SK-N-SH (cell line): ENCODE data around the gene CDC45. TPM values are rescaled to one million over a fixed set of nuclear protein-coding genes. Genes with fewer than 3 reads are reported as not detected.

Experiments used
- CTCF ChIA-PET: fragments of 300-600, 350-600 bp; formaldehyde crosslinking; extraction: SDS; loops from one replicate; lab custom pipeline; 2021; lab: Yijun Ruan, JAX
- POLR2A ChIA-PET: fragments of 350-600 bp; sonication (Branson Sonifier 250); formaldehyde crosslinking; extraction: SDS; loops from one replicate; lab custom pipeline; 2020; ENCODE audit warnings: antibody characterized with exemption, inconsistent platforms; lab: Yijun Ruan, JAX
- DNase-seq: peaks from one replicate; pipeline ENCODE4 v3.0.0; 2012
- H2AFZ ChIP-seq: fragments of 200-600 bp; sonication (generic); 2 replicates; pipeline ENCODE4 v1.8.1; 2016; ENCODE audit warnings: antibody characterized with exemption, mild to moderate bottlenecking, low read depth
- H3F3A ChIP-seq: fragments of 200-600 bp; sonication (generic); replicated peaks from 2 replicates; pipeline ENCODE3; 2016; ENCODE audit warnings: antibody characterized with exemption, mild to moderate bottlenecking; ENCODE audit not compliant: insufficient read depth
- H3K27ac ChIP-seq, 2 experiments: fragments of 200-500 bp in 1 of 2; fragments of 200-600 bp in 1 of 2; sonication (Bioruptor generic) in 1 of 2; sonication (generic), shearing (Covaris generic) in 1 of 2; 2 replicates each; pipeline versions ENCODE4 v1.5.1 to v1.6.1; 2014 to 2016; ENCODE audit warnings: low read depth in 2 of 2, inconsistent platforms in 1 of 2, low read length in 1 of 2, mild to moderate bottlenecking in 1 of 2, mixed read lengths in 1 of 2
- H3K27me3 ChIP-seq: fragments of 200-600 bp; sonication (generic), shearing (Covaris generic); 2 replicates; pipeline ENCODE4 v1.6.1; 2016; ENCODE audit warnings: mixed run types; ENCODE audit not compliant: insufficient read depth
- H3K36me3 ChIP-seq, 2 experiments: fragments of 200-500 bp in 1 of 2; fragments of 200-600 bp in 1 of 2; sonication (Bioruptor generic) in 1 of 2; sonication (generic) in 1 of 2; replicated peaks in 1 of 2; 2 replicates each; pipeline versions ENCODE3 to v1.5.1; 2014 to 2016; ENCODE audit warnings: low read length in 1 of 2, mild to moderate bottlenecking in 1 of 2; ENCODE audit not compliant: insufficient read depth in 2 of 2, control insufficient read depth in 1 of 2
- H3K4me1 ChIP-seq, 2 experiments: fragments of 200-500 bp in 1 of 2; fragments of 200-600 bp in 1 of 2; sonication (Bioruptor generic) in 1 of 2; sonication (generic), shearing (Covaris generic) in 1 of 2; 2 replicates each; pipeline versions ENCODE4 v1.5.1 to v1.6.1; 2014 to 2016; ENCODE audit warnings: low read depth in 1 of 2, low read length in 1 of 2, mixed run types in 1 of 2; ENCODE audit not compliant: insufficient read depth in 2 of 2, control insufficient read depth in 1 of 2
- H3K4me2 ChIP-seq: fragments of 200-600 bp; sonication (generic), shearing (Covaris generic); 2 replicates; pipeline ENCODE4 v1.6.1; 2017; ENCODE audit warnings: mixed run types
- H3K4me3 ChIP-seq, 2 experiments: fragments of 200-500 bp in 1 of 2; fragments of 200-600 bp in 1 of 2; sonication (Bioruptor generic) in 1 of 2; sonication (generic), shearing (Covaris generic) in 1 of 2; 2 replicates each; pipeline versions ENCODE4 v1.5.1 to v1.8.1; 2014 to 2016; ENCODE audit warnings: low read depth in 2 of 2, inconsistent platforms in 1 of 2, low read length in 1 of 2, mild to moderate bottlenecking in 1 of 2, mixed read lengths in 1 of 2, moderate library complexity in 1 of 2
- H3K79me2 ChIP-seq: fragments of 200-600 bp; sonication (generic); 2 replicates; pipeline ENCODE4 v1.8.1; 2017; ENCODE audit warnings: mild to moderate bottlenecking; ENCODE audit not compliant: insufficient read depth
- H3K9ac ChIP-seq: fragments of 200-600 bp; sonication (generic); 2 replicates; pipeline ENCODE4 v1.6.1; 2017; ENCODE audit warnings: mixed run types
- H3K9me2 ChIP-seq: fragments of 200-600 bp; sonication (generic); 2 replicates; pipeline ENCODE4 v1.6.1; 2017; ENCODE audit warnings: mixed run types
- H3K9me3 ChIP-seq: fragments of 200-600 bp; sonication (generic); 2 replicates; pipeline ENCODE4 v1.6.1; 2017; ENCODE audit warnings: mixed run types, mild to moderate bottlenecking, moderate library complexity
- H4K20me1 ChIP-seq: fragments of 200-600 bp; sonication (generic); 2 replicates; pipeline ENCODE4 v1.6.1; 2017; ENCODE audit warnings: mild to moderate bottlenecking, mixed run types; ENCODE audit not compliant: insufficient read depth
- EZH2phosphoT487 ChIP-seq: fragments of 200-600 bp; sonication (generic); IDR thresholded peaks from 2 replicates; pipeline ENCODE4 v1.6.1; 2017; ENCODE audit warnings: low read depth, mixed run types, mild to moderate bottlenecking, antibody characterized with exemption, moderate library complexity, borderline replicate concordance
- FOSL2 ChIP-seq: IDR thresholded peaks from 2 replicates; pipeline ENCODE4 v1.4.0; 2012; ENCODE audit warnings: low read depth, mild to moderate bottlenecking, moderate library complexity, borderline replicate concordance
- MXI1 ChIP-seq: IDR thresholded peaks from 2 replicates; pipeline ENCODE4 v1.6.1; 2012; ENCODE audit warnings: mild to moderate bottlenecking, low read depth, low read length, improper control_type of control experiment
- NFIC ChIP-seq: IDR thresholded peaks from 2 replicates; pipeline ENCODE4 v1.4.0; 2012; ENCODE audit warnings: borderline replicate concordance
- RFX5 ChIP-seq: IDR thresholded peaks from 2 replicates; pipeline ENCODE4 v1.6.1; 2012; ENCODE audit warnings: mild to moderate bottlenecking, improper control_type of control experiment, low read length
- YY1 ChIP-seq: IDR thresholded peaks from 2 replicates; pipeline ENCODE4 v1.4.0; 2012; ENCODE audit warnings: low read depth, mild to moderate bottlenecking
- WGBS: methylation state at CpG from one replicate; pipeline ENCODE4 v1.1.6; 2017; ENCODE audit warnings: low lambda C conversion rate; 5-methylcytosine and 5-hydroxymethylcytosine counted together
- polyA plus RNA-seq, 3 experiments: library from polyadenylated mRNA; depleted of rRNA; stranded (reverse); fragments of >200 nt; gene quantifications; 2 replicates each; pipeline ENCODE4 v1.2.3, GENCODE V29; 2012
- TF ChIP-seq, protein P1 (sequence below): IDR thresholded peaks from 2 replicates; pipeline ENCODE4 v1.4.0; 2012; ENCODE audit warnings: low read depth, borderline replicate concordance
- TF ChIP-seq, protein P2 (sequence below): IDR thresholded peaks from 2 replicates; pipeline ENCODE4 v1.4.0; 2012; ENCODE audit warnings: low read depth
- TF ChIP-seq, protein P3 (sequence below): IDR thresholded peaks from 2 replicates; pipeline ENCODE4 v1.4.0; 2012; ENCODE audit warnings: low read depth, borderline replicate concordance

Gene CDC45
- polyA plus RNA-seq, 1 of the 3 experiments (the other 2 are of a cell fraction), result 23.6 TPM

DNA sequence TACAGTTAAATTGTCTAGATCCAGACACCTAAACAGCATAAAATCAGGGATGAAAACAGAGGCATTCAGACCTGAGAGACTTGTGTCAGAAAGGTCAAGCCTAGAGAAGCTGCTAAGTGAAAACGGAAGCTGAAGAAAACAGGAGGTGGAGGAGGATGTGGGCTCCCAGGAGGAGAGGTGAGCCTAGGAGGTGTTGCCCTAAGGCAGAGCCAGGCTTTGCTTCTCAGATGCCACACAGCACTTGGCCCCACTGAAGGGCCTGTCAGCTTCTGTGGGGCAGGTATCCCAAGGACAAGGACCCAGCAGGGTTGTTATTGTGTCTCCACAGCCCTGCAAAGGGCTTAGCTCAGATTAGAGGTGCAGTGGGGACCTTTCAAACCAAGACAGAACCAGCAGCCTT lies 15.2 kb upstream of the CDC45 start:
- CTCF ChIA-PET, result interaction anchor here (1.0 to 2.8 kb wide), 3 partner anchors 10 to 167 kb away, joined by 3 to 13 read pairs (median 5); no protein-coding TSS in a partner anchor
- Histone ChIP-seq H3F3A (no peaks in the 10 kb centered on the region), H3K9me3 (no peaks in the 10 kb centered on the region), H3K36me3 (peaks cover 76 to 82% of the 10 kb centered on the region in 2 experiments), H3K9ac (no peak overlapping the region), H3K4me2 (no peak overlapping the region), H3K27me3 (no peaks in the 10 kb centered on the region), H3K79me2 (no peaks in the 10 kb centered on the region), H3K27ac (no peak overlapping the region; a peak in 1 of 4 replicates), H3K4me3 (no peak overlapping the region), H3K4me1 (peaks cover 0 to 3% of the 10 kb centered on the region in 2 experiments; a peak in 1 of 4 replicates), H4K20me1 (0 out of 2 replicates have a peak, but pooled peaks cover 1% of the 10 kb centered on the region), H3K9me2 (no peaks in the 10 kb centered on the region), H2AFZ (no peak overlapping the region)
- 93% methylated on average over 1 of the region's 1 CpG for WGBS
- POLR2A ChIA-PET, result no interaction called here
- TF ChIP-seq FOSL2, result no peak
- TF ChIP-seq, protein P1, sequence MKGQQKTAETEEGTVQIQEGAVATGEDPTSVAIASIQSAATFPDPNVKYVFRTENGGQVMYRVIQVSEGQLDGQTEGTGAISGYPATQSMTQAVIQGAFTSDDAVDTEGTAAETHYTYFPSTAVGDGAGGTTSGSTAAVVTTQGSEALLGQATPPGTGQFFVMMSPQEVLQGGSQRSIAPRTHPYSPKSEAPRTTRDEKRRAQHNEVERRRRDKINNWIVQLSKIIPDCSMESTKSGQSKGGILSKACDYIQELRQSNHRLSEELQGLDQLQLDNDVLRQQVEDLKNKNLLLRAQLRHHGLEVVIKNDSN, result no peak
- no peak for TF ChIP-seq RFX5
- TF ChIP-seq EZH2phosphoT487, result no peak
- no peak for DNase-seq

DNA sequence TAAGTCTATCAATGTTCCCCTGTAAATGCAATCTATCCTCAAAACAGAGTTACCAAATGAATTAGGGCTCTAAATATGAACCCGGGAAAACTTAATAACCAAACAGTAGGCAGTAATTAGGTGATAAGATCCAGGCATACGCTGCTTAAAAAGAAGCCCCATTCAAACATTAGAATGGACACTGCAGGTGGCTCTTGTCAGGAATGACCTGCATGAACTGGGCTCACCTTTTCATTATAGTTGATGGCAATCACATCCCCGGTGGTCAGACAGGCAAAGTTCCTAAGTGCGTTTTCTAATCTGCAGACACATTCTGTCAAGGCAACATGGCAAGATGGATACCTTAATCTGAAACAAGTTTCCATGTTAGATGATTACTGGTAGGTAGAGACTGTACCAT lies 14.7 kb upstream of the CDC45 start:
- 86% methylated on average over 4 of the region's 4 CpGs for WGBS
- TF ChIP-seq NFIC, result no peak
- TF ChIP-seq, protein P2, sequence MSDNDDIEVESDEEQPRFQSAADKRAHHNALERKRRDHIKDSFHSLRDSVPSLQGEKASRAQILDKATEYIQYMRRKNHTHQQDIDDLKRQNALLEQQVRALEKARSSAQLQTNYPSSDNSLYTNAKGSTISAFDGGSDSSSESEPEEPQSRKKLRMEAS, result no peak
- no peak for TF ChIP-seq YY1
- TF ChIP-seq, protein P3, sequence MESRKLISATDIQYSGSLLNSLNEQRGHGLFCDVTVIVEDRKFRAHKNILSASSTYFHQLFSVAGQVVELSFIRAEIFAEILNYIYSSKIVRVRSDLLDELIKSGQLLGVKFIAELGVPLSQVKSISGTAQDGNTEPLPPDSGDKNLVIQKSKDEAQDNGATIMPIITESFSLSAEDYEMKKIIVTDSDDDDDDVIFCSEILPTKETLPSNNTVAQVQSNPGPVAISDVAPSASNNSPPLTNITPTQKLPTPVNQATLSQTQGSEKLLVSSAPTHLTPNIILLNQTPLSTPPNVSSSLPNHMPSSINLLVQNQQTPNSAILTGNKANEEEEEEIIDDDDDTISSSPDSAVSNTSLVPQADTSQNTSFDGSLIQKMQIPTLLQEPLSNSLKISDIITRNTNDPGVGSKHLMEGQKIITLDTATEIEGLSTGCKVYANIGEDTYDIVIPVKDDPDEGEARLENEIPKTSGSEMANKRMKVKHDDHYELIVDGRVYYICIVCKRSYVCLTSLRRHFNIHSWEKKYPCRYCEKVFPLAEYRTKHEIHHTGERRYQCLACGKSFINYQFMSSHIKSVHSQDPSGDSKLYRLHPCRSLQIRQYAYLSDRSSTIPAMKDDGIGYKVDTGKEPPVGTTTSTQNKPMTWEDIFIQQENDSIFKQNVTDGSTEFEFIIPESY, result no peak
- no peak for TF ChIP-seq RFX5
- no peak for TF ChIP-seq MXI1

More for the DNA sequence above, 14.7 kb upstream of the CDC45 start:
- H3K9ac ChIP-seq, result no peak overlapping the region
- H4K20me1 ChIP-seq, result peaks cover 6% of the 10 kb centered on the region; the same call in 1 of the 2 replicates
- H3K9me2 ChIP-seq, result no peaks in the 10 kb centered on the region
- DNase-seq, result no peak
- POLR2A ChIA-PET, result no interaction called here
- H3F3A ChIP-seq, result no peaks in the 10 kb centered on the region
- no peaks in the 10 kb centered on the region; the same call in 1 of the 2 replicates for H3K79me2 ChIP-seq
- no peak overlapping the region; a peak in 1 of 4 replicates for H3K27ac ChIP-seq
- H3K4me3 ChIP-seq, result no peak overlapping the region
- H3K9me3 ChIP-seq, result no peaks in the 10 kb centered on the region
- CTCF ChIA-PET, result interaction anchor here (1.0 to 2.8 kb wide), 3 partner anchors 9 to 167 kb away, joined by 3 to 13 read pairs (median 5); no protein-coding TSS in a partner anchor
- peaks cover 0 to 3% of the 10 kb centered on the region in 2 experiments; a peak in 1 of 4 replicates for H3K4me1 ChIP-seq
- H3K4me2 ChIP-seq, result no peak overlapping the region
- H3K27me3 ChIP-seq, result no peaks in the 10 kb centered on the region
- no peak overlapping the region for H2AFZ ChIP-seq
- H3K36me3 ChIP-seq, result peaks cover 76 to 86% of the 10 kb centered on the region in 2 experiments
